ENCODE data around the gene FRMD6.

Gene FRMD6

GRCh38 chr14:51707327-51707726 is 55.6 kb downstream of the FRMD6 start (continued):
- TF ChIP-seq RARB (CRISPR knock-in tag; IDR thresholded peaks at IDR 0.05): no peak

GRCh38 chr14:51711505-51711904 is 59.8 kb downstream of the FRMD6 start:
- ATAC-seq: no peak
- TF ChIP-seq PPARA (CRISPR knock-in tag; IDR thresholded peaks at IDR 0.05; ENCODE audit: borderline replicate concordance) (no peak), ESRRG (CRISPR knock-in tag; IDR thresholded peaks at IDR 0.05) (no peak), ZFP3 (CRISPR knock-in tag; IDR thresholded peaks at IDR 0.05) (no peak), CREB5 (CRISPR knock-in tag; IDR thresholded peaks at IDR 0.05; ENCODE audit: low read depth) (no peak)

GRCh38 chr14:51715250-51715649 is 63.5 kb downstream of the FRMD6 start:
- no peak for ATAC-seq

GRCh38 chr14:51715742-51716141 is 64.0 kb downstream of the FRMD6 start:
- TF ChIP-seq POU6F1 (CRISPR knock-in tag; IDR thresholded peaks at IDR 0.05; ENCODE audit: borderline replicate concordance, low read depth) (no peak), TOX (CRISPR knock-in tag; IDR thresholded peaks at IDR 0.05; ENCODE audit: borderline replicate concordance) (no peak), ZC3H10 (CRISPR knock-in tag; IDR thresholded peaks at IDR 0.05) (no peak), TSHZ2 (CRISPR knock-in tag; IDR thresholded peaks at IDR 0.05) (no peak), PATZ1 (CRISPR knock-in tag; IDR thresholded peaks at IDR 0.05; ENCODE audit: borderline replicate concordance) (no peak), GLIS3 (CRISPR knock-in tag; IDR thresholded peaks at IDR 0.05) (no peak), CSRNP3 (CRISPR knock-in tag; IDR thresholded peaks at IDR 0.05) (no peak)
- ATAC-seq: no peak

More at GRCh38 chr14:51715250-51715649, 63.5 kb downstream of the FRMD6 start:
- TF ChIP-seq CSRNP3 (CRISPR knock-in tag; IDR thresholded peaks at IDR 0.05) (no peak), PPARA (CRISPR knock-in tag; IDR thresholded peaks at IDR 0.05; ENCODE audit: borderline replicate concordance) (no peak), ZNF70 (CRISPR knock-in tag; IDR thresholded peaks at IDR 0.05) (no peak), PATZ1 (CRISPR knock-in tag; IDR thresholded peaks at IDR 0.05; ENCODE audit: borderline replicate concordance) (no peak), ZFP30 (CRISPR knock-in tag; IDR thresholded peaks at IDR 0.05) (no peak), ZC3H10 (CRISPR knock-in tag; IDR thresholded peaks at IDR 0.05) (no peak), ESRRG (CRISPR knock-in tag; IDR thresholded peaks at IDR 0.05) (no peak), TCF4 (CRISPR knock-in tag; IDR thresholded peaks at IDR 0.05; ENCODE audit: borderline replicate concordance) (no peak), SNAI2 (CRISPR knock-in tag; IDR thresholded peaks at IDR 0.05) (no peak), POU6F1 (CRISPR knock-in tag; IDR thresholded peaks at IDR 0.05; ENCODE audit: borderline replicate concordance, low read depth) (no peak)

All from SK-N-SH treated with all-trans-retinoic acid at 6 μM for 48 hours (cell line).